Measurements from ENCODE around the gene ACAD8.

ACAD8 gene

DNA sequence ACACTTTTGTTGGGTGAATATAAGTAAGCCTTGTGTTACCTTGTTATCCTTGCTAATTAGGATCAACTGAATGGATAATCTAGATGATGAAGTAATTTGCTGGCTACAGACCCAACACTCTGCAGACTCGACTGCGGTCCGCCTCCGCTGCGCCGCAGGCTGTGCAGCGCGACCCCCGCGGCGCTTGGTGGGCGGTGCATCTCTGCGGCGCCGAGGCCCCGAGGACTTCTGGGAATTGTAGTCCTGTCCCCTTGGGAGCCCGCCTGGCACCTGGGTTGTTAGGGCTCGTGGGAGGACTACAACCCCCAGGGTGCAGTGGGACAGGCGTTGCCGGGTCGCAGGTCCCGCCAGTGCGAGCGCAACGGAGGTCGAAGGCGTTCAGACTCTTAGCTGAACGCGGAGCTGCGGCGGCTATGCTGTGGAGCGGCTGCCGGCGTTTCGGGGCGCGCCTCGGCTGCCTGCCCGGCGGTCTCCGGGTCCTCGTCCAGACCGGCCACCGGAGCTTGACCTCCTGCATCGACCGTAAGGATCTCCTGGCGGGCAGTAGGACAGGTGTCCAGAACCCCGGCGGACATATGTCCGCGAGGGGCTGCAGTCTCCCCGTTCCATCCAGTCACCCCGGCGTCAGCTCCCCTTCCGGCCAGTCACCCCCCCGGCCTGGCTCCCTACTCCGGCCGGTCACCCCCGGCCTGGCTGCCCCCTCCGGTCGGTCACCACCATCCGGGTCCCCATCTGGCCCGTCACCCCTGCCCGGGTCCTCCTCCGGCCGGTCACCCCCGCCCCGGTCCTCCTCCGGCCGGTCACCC, at the start of gene ACAD8, which contains the start of gene THYN1:
Gene ACAD8, plus strand, starts transcription at position 381 of the 806 bp plus-strand sequence. Its CDS starts 33 bp downstream, at position 414.
Gene THYN1, minus strand, starts transcription at position 165 of the 806 bp plus-strand sequence. CDS start 470 bp downstream, outside the sequence.
- Histone ChIP-seq H3K4me2 (ENCODE audit: low read length) (peak within 1 kb of the TSS; percentile 92), H2AFZ (ENCODE audit: low read depth, low read length) (peak within 1 kb of the TSS; percentile 94), H3K36me3 (replicated peaks; ENCODE audit: low read depth, low read length) (peaks cover 19% of the 10 kb centered on the region), H3K79me2 (ENCODE audit: low read length) (peaks cover 14% of the 10 kb centered on the region), H3K9ac (ENCODE audit: low read length) (peak within 1 kb of the TSS; percentile 84), H3K4me1 (ENCODE audit: low read length) (peaks cover 10% of the 10 kb centered on the region), H3K27ac (ENCODE audit: low read length) (no peak within 1 kb of the TSS; the same call in 1 of the 2 replicates), H3K9me3 (ENCODE audit: insufficient read depth, low read length) (no peaks in the 10 kb centered on the region), H4K20me1 (ENCODE audit: insufficient read depth, low read length) (no peaks in the 10 kb centered on the region), H3K27me3 (ENCODE audit: low read depth, low read length) (no peaks in the 10 kb centered on the region), H3K4me3 (ENCODE audit: low read length) (peak within 1 kb of the TSS; percentile 91)
- TF ChIP-seq EZH2phosphoT487 (IDR thresholded peaks at IDR 0.05; ENCODE audit: low read depth), result no peak
- TF ChIP-seq, protein P1, sequence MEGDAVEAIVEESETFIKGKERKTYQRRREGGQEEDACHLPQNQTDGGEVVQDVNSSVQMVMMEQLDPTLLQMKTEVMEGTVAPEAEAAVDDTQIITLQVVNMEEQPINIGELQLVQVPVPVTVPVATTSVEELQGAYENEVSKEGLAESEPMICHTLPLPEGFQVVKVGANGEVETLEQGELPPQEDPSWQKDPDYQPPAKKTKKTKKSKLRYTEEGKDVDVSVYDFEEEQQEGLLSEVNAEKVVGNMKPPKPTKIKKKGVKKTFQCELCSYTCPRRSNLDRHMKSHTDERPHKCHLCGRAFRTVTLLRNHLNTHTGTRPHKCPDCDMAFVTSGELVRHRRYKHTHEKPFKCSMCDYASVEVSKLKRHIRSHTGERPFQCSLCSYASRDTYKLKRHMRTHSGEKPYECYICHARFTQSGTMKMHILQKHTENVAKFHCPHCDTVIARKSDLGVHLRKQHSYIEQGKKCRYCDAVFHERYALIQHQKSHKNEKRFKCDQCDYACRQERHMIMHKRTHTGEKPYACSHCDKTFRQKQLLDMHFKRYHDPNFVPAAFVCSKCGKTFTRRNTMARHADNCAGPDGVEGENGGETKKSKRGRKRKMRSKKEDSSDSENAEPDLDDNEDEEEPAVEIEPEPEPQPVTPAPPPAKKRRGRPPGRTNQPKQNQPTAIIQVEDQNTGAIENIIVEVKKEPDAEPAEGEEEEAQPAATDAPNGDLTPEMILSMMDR (IDR thresholded peaks at IDR 0.05; ENCODE audit: low read depth, low read length), result no peak

DNA sequence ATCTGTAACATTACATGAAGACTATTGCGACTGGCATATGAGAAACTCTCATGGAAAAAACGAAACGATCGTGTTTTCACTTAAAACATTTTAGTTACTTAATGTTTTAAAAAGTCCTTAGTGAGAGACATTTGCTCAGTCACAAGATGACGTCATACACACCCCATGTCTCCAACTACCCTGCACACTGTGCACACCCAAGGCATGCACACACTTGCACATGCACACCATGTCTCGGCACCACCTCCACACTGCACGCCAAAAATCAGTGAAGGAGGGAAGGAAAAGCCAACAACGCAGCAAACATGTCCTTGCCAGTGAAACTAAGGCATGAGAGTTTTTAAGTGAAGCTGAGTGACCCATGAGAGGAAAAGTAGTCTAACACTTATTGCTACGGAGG, 47.6 kb upstream of the ACAD8 start:
- H2AFZ ChIP-seq (ENCODE audit: low read depth, low read length), result no peak overlapping the region
- H3K27ac ChIP-seq (ENCODE audit: low read length), result no peak overlapping the region
- no peak overlapping the region for H3K4me3 ChIP-seq (ENCODE audit: low read length)
- peaks cover 4% of the 10 kb centered on the region for H3K79me2 ChIP-seq (ENCODE audit: low read length)
- H3K4me2 ChIP-seq (ENCODE audit: low read length), result no peak overlapping the region
- H3K27me3 ChIP-seq (ENCODE audit: low read depth, low read length), result no peaks in the 10 kb centered on the region
- no peak for TF ChIP-seq EZH2phosphoT487 (IDR thresholded peaks at IDR 0.05; ENCODE audit: low read depth)
- TF ChIP-seq, protein P1 (IDR thresholded peaks at IDR 0.05; ENCODE audit: low read depth, low read length), result no peak
- no peaks in the 10 kb centered on the region for H3K9me3 ChIP-seq (ENCODE audit: insufficient read depth, low read length)
- no peaks in the 10 kb centered on the region; the same call in 1 of the 2 replicates for H4K20me1 ChIP-seq (ENCODE audit: insufficient read depth, low read length)
- H3K9ac ChIP-seq (ENCODE audit: low read length), result no peak overlapping the region
- no peaks in the 10 kb centered on the region for H3K4me1 ChIP-seq (ENCODE audit: low read length)
- peaks cover 72% of the 10 kb centered on the region for H3K36me3 ChIP-seq (replicated peaks; ENCODE audit: low read depth, low read length)

DNA sequence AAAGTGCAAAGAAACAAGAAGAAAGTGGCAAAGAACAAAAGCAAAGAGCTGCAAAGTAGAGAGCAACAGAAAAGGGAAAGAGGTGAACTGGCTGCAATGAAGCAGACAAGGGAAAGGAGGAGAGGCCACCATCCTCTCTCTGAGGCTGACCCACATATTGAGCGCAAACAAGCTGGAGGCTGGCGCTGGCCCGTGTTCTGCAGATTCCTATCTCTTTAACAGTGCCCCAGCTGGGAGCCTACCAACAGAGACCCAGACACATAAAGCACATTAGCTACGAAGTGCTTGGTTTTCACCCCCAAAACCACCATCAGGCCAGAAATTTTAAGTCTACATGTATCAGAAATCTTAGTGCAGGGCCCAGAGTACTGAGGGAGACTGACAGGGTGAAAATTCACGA, 47.2 kb upstream of the ACAD8 start:
- peaks cover 72% of the 10 kb centered on the region for H3K36me3 ChIP-seq (replicated peaks; ENCODE audit: low read depth, low read length)
- H3K4me3 ChIP-seq (ENCODE audit: low read length), result no peak overlapping the region
- H3K4me2 ChIP-seq (ENCODE audit: low read length), result no peak overlapping the region
- TF ChIP-seq EZH2phosphoT487 (IDR thresholded peaks at IDR 0.05; ENCODE audit: low read depth), result no peak
- TF ChIP-seq, protein P1 (IDR thresholded peaks at IDR 0.05; ENCODE audit: low read depth, low read length), result no peak
- H3K79me2 ChIP-seq (ENCODE audit: low read length), result peaks cover 8% of the 10 kb centered on the region
- H2AFZ ChIP-seq (ENCODE audit: low read depth, low read length), result no peak overlapping the region
- H3K9me3 ChIP-seq (ENCODE audit: insufficient read depth, low read length), result no peaks in the 10 kb centered on the region
- no peaks in the 10 kb centered on the region for H3K27me3 ChIP-seq (ENCODE audit: low read depth, low read length)
- H3K27ac ChIP-seq (ENCODE audit: low read length), result no peak overlapping the region
- H3K9ac ChIP-seq (ENCODE audit: low read length), result no peak overlapping the region
- H4K20me1 ChIP-seq (ENCODE audit: insufficient read depth, low read length), result no peaks in the 10 kb centered on the region; the same call in 1 of the 2 replicates
- H3K4me1 ChIP-seq (ENCODE audit: low read length), result no peaks in the 10 kb centered on the region

DNA sequence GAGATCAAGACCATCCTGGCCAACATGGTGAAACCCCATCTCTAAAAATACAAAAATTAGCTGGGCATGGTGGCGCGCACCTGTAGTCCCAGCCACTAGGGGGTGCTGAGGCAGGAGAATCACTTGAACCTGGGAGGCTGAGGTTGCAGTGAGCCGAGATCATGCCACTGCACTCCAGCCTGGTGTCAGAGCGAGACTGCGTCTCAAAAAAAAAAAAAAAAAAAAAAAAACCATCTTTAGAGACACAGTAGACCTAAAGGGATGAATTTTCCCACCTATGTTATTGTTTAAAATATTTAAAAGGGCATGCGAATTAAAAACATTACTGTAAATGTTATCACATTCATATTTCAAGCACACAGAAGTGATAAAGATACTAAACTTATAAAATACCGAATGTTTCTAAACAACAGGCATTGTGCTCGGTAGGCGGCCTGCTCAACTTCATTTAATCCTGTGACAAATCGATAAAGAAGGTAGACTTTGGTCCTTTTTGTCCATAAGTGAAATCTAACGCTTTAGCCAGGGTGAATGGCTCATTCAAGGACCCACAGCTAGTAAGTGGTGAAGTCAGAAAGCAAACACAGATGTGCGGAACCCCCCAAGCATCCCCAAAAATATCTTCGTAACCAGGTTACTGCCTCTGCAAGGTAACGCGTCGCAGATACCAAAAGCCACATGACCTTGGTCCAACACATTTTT, 45.7 kb upstream of the ACAD8 start:
- Histone ChIP-seq H3K9ac (ENCODE audit: low read length) (no peak overlapping the region), H3K27me3 (ENCODE audit: low read depth, low read length) (no peaks in the 10 kb centered on the region), H3K27ac (ENCODE audit: low read length) (no peak overlapping the region), H3K4me1 (ENCODE audit: low read length) (no peaks in the 10 kb centered on the region), H2AFZ (ENCODE audit: low read depth, low read length) (no peak overlapping the region), H3K79me2 (ENCODE audit: low read length) (peaks cover 23% of the 10 kb centered on the region), H3K4me2 (ENCODE audit: low read length) (no peak overlapping the region), H4K20me1 (ENCODE audit: insufficient read depth, low read length) (peaks cover 3% of the 10 kb centered on the region; the same call in 1 of the 2 replicates), H3K36me3 (replicated peaks; ENCODE audit: low read depth, low read length) (peaks cover 71% of the 10 kb centered on the region), H3K4me3 (ENCODE audit: low read length) (no peak overlapping the region), H3K9me3 (ENCODE audit: insufficient read depth, low read length) (no peaks in the 10 kb centered on the region)
- TF ChIP-seq EZH2phosphoT487 (IDR thresholded peaks at IDR 0.05; ENCODE audit: low read depth), result no peak
- TF ChIP-seq, protein P1 (IDR thresholded peaks at IDR 0.05; ENCODE audit: low read depth, low read length), result peak; percentile 48
